HCEC 1CT (cell line): Measurements from ENCODE around the gene CEP85L.

Source experiments
- DNase-seq: peaks from one replicate; pipeline ENCODE4 v3.0.0-alpha.2; 2017

Gene CEP85L

GRCh38 chr6:118659513-118660217 lies 8.3 kb upstream of the CEP85L start:
- DNase-seq = peak; percentile 27

- no peak for DNase-seq
Measured at GRCh38 chr6:118656847-118657451, 5.6 kb upstream of the CEP85L start.

- no peak for DNase-seq
Measured at GRCh38 chr6:118652051-118652615, 742 bp upstream of the CEP85L start.

- DNase-seq = no peak
Measured at GRCh38 chr6:118650582-118651281, 659 bp downstream of the CEP85L start.

DNA sequence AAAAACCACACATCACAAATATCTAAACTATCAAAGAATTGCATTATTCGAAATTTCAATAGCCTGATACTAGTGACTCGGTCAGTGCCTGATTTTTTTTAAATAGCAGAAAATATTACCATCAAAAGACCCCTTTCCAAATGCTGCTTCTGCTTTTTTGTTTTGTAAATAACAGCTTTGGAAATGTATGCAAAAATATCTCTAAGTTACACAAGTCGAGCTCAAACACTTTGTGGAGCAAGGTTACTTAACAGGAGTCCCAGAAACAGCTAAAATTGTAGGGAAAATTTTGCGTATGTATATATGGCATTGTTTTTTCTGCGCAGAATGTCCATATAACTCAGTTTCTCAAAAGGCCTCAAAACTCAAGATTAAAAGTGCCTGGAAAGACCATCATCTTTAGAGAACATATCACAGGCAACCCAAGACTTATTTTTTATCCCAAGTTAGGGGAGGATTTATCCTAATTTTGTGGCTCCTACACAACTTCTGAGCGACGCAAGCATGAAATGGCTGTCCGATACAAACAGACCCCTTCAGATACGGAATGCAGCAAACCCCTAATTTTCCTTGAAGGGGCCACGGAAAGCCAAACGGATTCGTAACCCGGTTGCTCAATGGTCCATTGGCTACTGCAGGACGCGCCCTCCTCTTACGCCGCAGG lies 1.3 kb downstream of the CEP85L start:
- peak; percentile 51 for DNase-seq

DNA sequence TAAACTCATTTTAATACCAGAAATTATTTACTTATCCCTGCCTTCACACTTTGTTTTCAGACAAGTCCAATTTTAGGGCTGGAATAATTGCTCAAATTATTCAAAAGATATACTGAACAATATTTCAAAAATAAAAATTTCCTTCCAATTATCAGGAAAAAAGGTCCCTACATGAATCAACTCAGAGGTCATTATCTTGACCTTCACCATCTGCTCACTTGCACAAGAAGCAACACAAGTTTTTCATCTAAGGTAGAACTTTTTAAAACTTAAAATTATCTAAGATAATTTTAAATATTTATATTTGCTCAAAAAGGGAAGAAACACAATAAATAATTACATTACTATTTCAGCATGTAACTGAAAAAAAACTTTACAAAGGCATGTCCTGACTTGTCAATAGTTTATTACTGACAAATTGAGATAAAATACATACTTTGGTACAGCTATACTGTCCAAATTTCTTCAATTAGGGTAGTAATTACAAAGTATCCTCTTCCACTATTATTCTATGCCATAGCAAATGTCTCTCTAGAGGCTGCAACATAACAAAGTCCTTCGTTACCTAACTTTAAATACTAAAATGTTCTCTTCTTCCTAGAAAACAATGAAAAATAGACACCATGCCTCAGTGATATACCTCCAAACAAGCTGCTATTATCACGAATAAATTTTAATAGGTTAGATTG lies 2.4 kb downstream of the CEP85L start:
- peak; percentile 35 for DNase-seq

GRCh38 chr6:118646977-118647376 lies 4.4 kb downstream of the CEP85L start:
- DNase-seq = no peak

GRCh38 chr6:118645395-118645794 lies 6.0 kb downstream of the CEP85L start:
- no peak for DNase-seq

DNA sequence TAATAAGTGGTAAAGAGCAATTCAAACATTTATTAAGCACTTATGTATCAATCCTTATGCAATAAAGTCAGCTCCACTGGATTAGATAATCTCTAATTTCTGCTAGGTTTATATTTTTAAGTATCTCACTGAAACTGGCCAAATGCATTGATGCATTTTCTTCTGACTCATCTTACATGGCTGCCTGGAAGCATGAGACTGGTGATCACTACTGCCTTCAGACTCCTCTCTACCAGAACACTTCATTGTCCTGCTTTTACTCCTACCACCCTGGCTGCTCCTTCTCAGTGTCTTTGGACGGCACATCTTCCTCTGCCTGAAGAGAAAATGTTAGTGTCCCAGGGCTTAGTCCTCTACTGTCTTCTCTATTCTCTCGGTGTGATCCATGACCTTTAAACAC lies 7.4 kb downstream of the CEP85L start:
- peak; percentile 33 for DNase-seq

DNA sequence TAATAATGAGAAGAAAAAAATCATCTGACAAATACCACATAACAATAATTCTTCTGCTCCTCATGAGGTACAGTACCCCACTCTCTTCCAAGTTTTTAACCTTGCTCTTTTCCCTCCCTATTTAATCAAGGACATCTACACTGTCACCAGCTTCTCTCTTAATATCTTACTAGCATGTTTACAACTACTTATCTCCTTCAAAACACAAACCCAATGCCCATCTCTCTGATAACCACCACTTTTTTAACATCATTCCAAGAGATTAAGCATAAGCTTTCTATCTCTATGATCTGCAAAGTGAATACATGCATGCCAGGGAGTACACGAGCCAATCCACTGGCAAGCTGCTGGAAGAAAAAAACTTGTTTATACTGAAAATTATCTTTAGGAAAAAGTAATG lies 10.3 kb downstream of the CEP85L start:
- no peak for DNase-seq

DNA sequence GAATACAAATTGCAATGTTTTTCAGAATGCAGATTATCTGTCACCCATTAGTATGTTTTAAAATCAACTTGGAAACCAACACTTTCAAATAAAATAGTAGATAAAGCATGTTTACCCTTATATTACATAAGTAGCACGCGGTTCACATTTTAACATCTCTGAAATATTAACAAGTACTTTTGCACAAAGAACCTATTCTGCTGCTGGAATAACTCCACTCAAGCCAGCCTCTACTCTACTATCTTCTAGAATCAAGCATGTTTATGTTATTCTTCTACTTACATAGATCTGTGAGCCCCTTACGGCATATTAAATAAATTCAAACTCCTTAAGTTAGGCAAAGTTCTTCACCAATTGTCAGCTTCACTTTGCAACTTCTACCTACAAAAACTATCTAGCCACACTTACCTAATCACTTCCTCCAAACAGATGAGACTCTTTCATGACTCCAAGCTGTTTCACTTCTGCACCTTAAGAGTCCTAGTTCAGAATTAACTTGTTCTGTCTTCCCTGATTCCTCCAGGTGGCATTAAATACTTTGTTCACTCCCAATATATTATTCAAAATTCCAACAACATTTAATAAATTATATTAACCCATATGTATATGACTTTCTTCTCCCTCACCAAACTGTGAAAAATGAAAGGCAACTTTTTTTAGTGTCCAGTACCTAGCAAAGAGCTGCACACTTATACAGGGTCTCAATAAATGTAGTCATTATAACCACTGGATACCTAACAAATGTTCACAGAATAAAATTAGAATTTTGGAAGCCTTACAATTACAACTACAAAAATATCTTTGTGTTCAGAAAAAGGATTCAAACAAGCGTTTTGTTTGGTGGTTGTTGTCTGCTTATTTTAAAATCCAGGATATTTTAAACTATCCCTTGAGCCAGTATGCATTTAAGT lies 12.1 kb downstream of the CEP85L start:
- no peak for DNase-seq

DNA sequence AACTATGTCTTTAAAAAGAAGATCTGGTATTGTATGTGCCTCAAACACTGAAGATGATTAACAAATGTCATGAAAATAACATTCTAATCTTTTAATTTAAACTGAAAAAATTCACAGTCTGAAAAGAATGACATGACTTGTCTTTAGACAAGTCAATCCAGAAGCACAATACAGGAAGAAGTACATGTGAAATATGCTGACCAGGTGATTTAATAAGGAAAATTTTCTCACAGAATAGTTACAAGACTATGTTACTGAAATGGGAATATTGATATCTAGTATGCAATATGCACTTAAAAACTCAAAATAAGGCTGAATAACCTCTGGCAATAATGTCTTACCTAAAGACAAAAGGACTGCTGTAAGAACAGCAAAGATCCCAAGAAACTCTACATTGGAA lies 13.1 kb downstream of the CEP85L start:
- no peak for DNase-seq

GRCh38 chr6:118635909-118636735 lies 15.3 kb downstream of the CEP85L start:
- DNase-seq = no peak

DNA sequence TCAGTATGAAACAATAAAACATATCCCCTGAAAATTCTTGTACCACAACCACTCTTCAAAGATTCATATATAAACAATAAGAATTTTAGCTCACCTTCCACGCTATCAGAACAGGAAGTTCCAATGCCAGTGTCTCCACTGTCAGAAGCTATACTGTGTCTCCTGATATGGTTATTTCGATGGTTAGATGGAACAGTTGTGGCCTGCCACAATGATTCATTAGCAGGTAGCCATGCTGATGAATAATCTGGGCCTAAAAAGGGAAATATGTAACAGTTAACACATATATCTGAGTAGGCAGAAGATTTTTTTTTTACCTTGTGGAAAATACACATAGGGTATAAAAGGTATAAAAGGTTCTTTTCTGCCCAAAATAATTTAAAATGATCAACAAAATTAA lies 19.0 kb downstream of the CEP85L start:
- no peak for DNase-seq

- DNase-seq = no peak
Measured at GRCh38 chr6:118630923-118631322, 20.5 kb downstream of the CEP85L start.

DNA sequence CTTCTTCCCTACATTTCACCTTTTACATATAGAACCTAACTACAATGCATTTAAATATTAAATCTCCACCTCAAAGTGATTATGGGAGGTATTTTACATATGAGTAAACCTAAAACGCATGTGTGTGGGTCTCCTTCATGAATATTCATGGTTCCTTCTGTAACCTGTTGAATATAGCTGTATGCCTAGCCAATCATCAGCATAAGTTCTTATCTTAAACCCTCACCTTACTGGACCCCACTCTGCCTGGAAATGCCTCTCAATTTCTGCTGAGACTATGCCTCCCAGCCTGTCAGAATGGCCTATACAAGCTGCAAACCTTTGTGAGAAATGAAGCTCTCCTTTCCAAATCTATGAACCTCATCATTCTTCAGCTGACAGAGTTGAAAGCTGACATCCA lies 21.3 kb downstream of the CEP85L start:
- no peak for DNase-seq

- DNase-seq = no peak
Measured at GRCh38 chr6:118627724-118628123, 23.7 kb downstream of the CEP85L start.

DNA sequence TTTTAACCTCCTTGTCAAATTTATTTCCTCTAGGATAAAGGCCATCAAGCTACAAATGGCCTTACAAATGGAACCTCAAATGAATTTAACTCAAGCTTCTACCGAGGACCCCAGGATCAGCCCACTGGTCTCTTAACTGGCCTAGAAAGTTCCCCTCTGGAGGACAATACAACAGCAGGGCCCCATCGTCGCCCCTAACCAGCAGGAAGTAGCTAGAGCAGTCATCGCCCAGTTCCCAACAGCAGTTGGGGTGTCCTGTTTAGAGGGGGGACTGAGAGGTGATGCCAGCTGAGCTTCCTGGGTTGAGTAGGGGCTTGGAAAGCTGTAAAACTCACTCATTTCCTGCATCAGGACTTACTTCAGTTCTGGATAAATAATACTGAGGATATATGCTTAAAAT lies 25.6 kb downstream of the CEP85L start:
- DNase-seq = no peak

DNA sequence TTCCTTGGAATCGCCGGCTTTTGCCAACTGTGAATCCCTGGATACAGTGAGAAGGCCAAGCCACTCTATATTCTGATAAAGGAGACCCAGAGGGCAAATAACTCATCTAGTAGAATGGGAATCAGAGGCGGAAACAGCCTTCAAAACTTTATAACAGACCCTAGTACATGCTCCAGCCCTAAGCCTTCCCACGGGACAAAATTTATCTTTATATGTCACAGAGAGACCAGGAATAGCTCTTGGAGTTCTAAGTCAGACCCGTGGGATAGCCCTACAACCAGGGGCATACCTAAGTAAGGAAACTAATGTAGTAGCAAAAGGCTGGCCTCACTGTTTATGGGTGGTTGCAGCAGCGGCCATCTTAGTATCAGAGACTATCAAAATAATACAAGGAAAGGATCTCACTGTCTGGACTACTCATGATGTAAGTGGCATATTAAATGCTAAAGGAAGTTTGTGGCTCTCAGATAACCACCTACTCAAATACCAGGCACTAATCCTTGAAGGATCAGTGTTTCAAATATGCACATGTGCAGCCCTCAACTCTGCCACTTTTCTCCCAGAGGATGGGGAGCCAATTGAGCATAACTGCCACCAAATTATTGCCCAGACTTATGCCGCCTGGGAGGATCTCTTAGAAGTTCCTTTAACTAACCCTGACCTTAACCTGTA lies 29.5 kb downstream of the CEP85L start:
- no peak for DNase-seq

GRCh38 chr6:118620202-118620601 lies 31.2 kb downstream of the CEP85L start:
- DNase-seq = no peak
